ENCODE measurements around the gene KCNT2.

Gene KCNT2

DNA sequence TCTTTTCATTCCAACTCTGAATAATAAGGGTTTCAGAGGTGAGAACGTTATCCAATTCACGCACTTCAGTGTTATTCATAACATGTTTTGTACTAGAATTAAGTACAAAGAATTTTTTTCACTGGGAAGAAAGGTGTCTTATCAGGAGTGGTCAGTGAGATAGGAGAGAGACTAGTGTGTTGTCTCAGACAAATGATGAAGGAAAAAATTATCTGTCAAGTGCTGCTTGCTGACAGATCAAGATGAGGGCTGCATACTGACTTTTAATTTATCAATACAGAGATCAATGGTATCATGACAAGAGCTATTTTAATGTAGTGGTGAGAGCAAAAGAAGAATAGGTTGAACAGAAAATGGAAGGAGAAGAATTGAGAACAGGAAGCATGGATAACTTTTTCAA is 402.4 kb downstream of the KCNT2 start:
- Histone ChIP-seq H3K9ac (ENCODE audit: low read length) (no peak overlapping the region), H3F3A (ENCODE audit: insufficient read depth, low read length) (no peaks in the 10 kb centered on the region), H3K27me3 (replicated peaks; ENCODE audit: insufficient read depth, low read length) (no peaks in the 10 kb centered on the region), H3K4me1 (ENCODE audit: low read length) (no peaks in the 10 kb centered on the region), H3K9me3 (replicated peaks; ENCODE audit: insufficient read depth, low read length) (no peaks in the 10 kb centered on the region), H2AFZ (ENCODE audit: low read length) (no peak overlapping the region), H3K9me2 (replicated peaks; ENCODE audit: insufficient read depth, low read length) (no peaks in the 10 kb centered on the region), H3K27ac (ENCODE audit: low read length) (no peak overlapping the region), H3K79me2 (ENCODE audit: low read length) (no peaks in the 10 kb centered on the region), H3K4me2 (ENCODE audit: low read depth, low read length) (no peak overlapping the region), H3K36me3 (replicated peaks; ENCODE audit: insufficient read depth, low read length) (no peaks in the 10 kb centered on the region), H4K20me1 (ENCODE audit: insufficient read depth, low read length) (no peaks in the 10 kb centered on the region), H3K4me3 (ENCODE audit: low read length) (no peak overlapping the region)
- TF ChIP-seq EZH2phosphoT487 (IDR thresholded peaks at IDR 0.05; ENCODE audit: low read length) (no peak), EZH2 (optimal IDR thresholded peaks at IDR 0.05; ENCODE audit: low read depth, low read length) (no peak)
- TF ChIP-seq, protein P1, sequence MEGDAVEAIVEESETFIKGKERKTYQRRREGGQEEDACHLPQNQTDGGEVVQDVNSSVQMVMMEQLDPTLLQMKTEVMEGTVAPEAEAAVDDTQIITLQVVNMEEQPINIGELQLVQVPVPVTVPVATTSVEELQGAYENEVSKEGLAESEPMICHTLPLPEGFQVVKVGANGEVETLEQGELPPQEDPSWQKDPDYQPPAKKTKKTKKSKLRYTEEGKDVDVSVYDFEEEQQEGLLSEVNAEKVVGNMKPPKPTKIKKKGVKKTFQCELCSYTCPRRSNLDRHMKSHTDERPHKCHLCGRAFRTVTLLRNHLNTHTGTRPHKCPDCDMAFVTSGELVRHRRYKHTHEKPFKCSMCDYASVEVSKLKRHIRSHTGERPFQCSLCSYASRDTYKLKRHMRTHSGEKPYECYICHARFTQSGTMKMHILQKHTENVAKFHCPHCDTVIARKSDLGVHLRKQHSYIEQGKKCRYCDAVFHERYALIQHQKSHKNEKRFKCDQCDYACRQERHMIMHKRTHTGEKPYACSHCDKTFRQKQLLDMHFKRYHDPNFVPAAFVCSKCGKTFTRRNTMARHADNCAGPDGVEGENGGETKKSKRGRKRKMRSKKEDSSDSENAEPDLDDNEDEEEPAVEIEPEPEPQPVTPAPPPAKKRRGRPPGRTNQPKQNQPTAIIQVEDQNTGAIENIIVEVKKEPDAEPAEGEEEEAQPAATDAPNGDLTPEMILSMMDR (IDR thresholded peaks at IDR 0.05; ENCODE audit: low read length), result no peak
- DNase-seq, result no peak

DNA sequence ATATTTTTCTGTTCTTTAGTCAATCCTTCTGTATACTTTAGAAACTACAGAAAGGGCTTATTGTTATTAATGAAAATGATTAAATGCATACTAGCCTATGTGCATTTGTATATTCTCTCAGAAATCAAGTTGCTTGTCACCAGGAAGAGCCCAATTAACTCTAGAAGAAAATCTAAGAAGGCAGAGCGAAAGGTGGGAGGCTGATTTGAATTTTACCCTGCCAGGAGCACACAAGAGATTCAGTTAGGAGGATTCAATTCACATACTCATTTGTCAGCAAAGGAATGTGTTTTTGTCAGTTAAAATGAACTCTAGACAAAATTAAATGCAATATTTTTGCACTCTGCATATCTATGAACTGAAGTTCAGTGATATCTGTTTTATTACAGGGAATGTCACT is 411.8 kb downstream of the KCNT2 start:
- Histone ChIP-seq H4K20me1 (ENCODE audit: insufficient read depth, low read length) (no peaks in the 10 kb centered on the region), H3F3A (ENCODE audit: insufficient read depth, low read length) (no peaks in the 10 kb centered on the region), H3K9ac (ENCODE audit: low read length) (no peak overlapping the region), H3K4me1 (ENCODE audit: low read length) (peaks cover 9% of the 10 kb centered on the region; the same call in 1 of the 2 replicates), H3K4me2 (ENCODE audit: low read depth, low read length) (no peak overlapping the region), H3K27ac (ENCODE audit: low read length) (no peak overlapping the region), H3K36me3 (replicated peaks; ENCODE audit: insufficient read depth, low read length) (no peaks in the 10 kb centered on the region), H3K9me2 (replicated peaks; ENCODE audit: insufficient read depth, low read length) (no peaks in the 10 kb centered on the region), H3K4me3 (ENCODE audit: low read length) (no peak overlapping the region), H3K9me3 (replicated peaks; ENCODE audit: insufficient read depth, low read length) (no peaks in the 10 kb centered on the region), H3K79me2 (ENCODE audit: low read length) (no peaks in the 10 kb centered on the region), H3K27me3 (replicated peaks; ENCODE audit: insufficient read depth, low read length) (no peaks in the 10 kb centered on the region), H2AFZ (ENCODE audit: low read length) (no peak overlapping the region)
- no peak for TF ChIP-seq EZH2phosphoT487 (IDR thresholded peaks at IDR 0.05; ENCODE audit: low read length)
- TF ChIP-seq, protein P1 (IDR thresholded peaks at IDR 0.05; ENCODE audit: low read length), result no peak
- TF ChIP-seq EZH2 (optimal IDR thresholded peaks at IDR 0.05; ENCODE audit: low read depth, low read length), result no peak
- DNase-seq, result no peak

DNA sequence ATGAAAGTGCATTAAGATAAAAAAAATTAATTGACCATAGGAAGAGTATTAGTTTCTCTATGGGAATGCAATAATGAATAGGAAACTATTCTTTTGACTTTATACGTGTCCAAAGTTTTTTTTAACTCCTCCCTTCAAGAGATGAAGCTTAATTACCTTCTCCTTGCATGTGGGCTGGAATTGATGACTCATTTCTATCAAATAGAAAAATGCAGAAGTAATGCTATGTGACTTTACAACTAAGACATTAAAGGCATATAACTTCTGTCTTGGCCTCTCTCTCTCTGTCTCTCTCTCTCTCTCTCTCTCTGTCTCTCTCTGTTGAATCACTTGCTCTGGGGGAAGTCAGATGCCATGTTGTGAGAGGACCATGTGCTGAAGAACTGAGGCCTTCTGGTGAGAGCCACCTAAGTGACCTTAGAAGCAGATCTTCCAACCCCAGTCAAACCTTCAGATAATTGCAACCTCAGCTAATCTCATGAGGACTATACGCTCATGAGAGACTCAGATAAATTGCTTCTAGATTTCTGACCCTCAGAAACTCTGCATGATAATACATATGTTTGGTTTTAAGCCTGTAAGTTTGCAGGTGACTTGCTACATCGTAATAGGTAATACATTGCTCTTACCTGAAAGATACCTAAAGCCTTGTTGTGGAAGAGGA is 414.2 kb downstream of the KCNT2 start:
- H3K27ac ChIP-seq (ENCODE audit: low read length), result no peak overlapping the region
- H3K79me2 ChIP-seq (ENCODE audit: low read length), result no peaks in the 10 kb centered on the region
- H3F3A ChIP-seq (ENCODE audit: insufficient read depth, low read length), result no peaks in the 10 kb centered on the region
- no peaks in the 10 kb centered on the region for H3K27me3 ChIP-seq (replicated peaks; ENCODE audit: insufficient read depth, low read length)
- H3K9me3 ChIP-seq (replicated peaks; ENCODE audit: insufficient read depth, low read length), result no peaks in the 10 kb centered on the region
- no peaks in the 10 kb centered on the region for H3K9me2 ChIP-seq (replicated peaks; ENCODE audit: insufficient read depth, low read length)
- no peak overlapping the region for H3K4me2 ChIP-seq (ENCODE audit: low read depth, low read length)
- no peak overlapping the region for H3K9ac ChIP-seq (ENCODE audit: low read length)
- H2AFZ ChIP-seq (ENCODE audit: low read length), result no peak overlapping the region
- DNase-seq, result no peak
- H3K4me1 ChIP-seq (ENCODE audit: low read length), result peaks cover 8% of the 10 kb centered on the region; the same call in 1 of the 2 replicates
- no peak for TF ChIP-seq EZH2 (optimal IDR thresholded peaks at IDR 0.05; ENCODE audit: low read depth, low read length)
- no peaks in the 10 kb centered on the region for H4K20me1 ChIP-seq (ENCODE audit: insufficient read depth, low read length)
- H3K4me3 ChIP-seq (ENCODE audit: low read length), result no peak overlapping the region
- H3K36me3 ChIP-seq (replicated peaks; ENCODE audit: insufficient read depth, low read length), result no peaks in the 10 kb centered on the region

DNA sequence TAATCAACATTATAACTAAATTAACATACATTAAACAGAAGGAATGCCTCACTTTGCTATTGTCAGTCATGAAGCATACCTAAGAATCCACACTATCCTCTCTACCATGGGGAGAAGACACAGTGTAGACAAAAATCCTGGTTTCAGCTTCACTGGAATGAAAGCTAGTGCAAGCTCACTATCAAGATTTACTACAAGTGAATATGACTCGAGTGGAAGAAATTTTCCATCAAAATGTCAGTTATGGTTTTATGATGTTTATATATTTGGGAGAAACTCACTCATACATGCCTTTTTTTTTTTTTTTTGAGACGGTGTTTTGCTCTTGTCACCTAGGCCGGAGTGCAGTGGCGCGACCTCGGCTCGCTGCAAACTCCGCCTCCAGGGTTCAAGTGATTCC is 424.3 kb downstream of the KCNT2 start:
- no peaks in the 10 kb centered on the region for H3F3A ChIP-seq (ENCODE audit: insufficient read depth, low read length)
- H3K9me2 ChIP-seq (replicated peaks; ENCODE audit: insufficient read depth, low read length), result no peaks in the 10 kb centered on the region
- no peaks in the 10 kb centered on the region for H3K36me3 ChIP-seq (replicated peaks; ENCODE audit: insufficient read depth, low read length)
- H3K4me1 ChIP-seq (ENCODE audit: low read length), result no peaks in the 10 kb centered on the region
- no peaks in the 10 kb centered on the region for H3K27me3 ChIP-seq (replicated peaks; ENCODE audit: insufficient read depth, low read length)
- H3K27ac ChIP-seq (ENCODE audit: low read length), result no peak overlapping the region
- TF ChIP-seq EZH2phosphoT487 (IDR thresholded peaks at IDR 0.05; ENCODE audit: low read length) (no peak), EZH2 (optimal IDR thresholded peaks at IDR 0.05; ENCODE audit: low read depth, low read length) (no peak)
- TF ChIP-seq, protein P1 (IDR thresholded peaks at IDR 0.05; ENCODE audit: low read length), result no peak
- no peak overlapping the region for H3K9ac ChIP-seq (ENCODE audit: low read length)
- no peaks in the 10 kb centered on the region for H3K79me2 ChIP-seq (ENCODE audit: low read length)
- no peak overlapping the region for H3K4me3 ChIP-seq (ENCODE audit: low read length)
- no peaks in the 10 kb centered on the region for H3K9me3 ChIP-seq (replicated peaks; ENCODE audit: insufficient read depth, low read length)
- DNase-seq, result no peak
- H3K4me2 ChIP-seq (ENCODE audit: low read depth, low read length), result no peak overlapping the region
- no peaks in the 10 kb centered on the region for H4K20me1 ChIP-seq (ENCODE audit: insufficient read depth, low read length)
- H2AFZ ChIP-seq (ENCODE audit: low read length), result no peak overlapping the region
